ENCODE data around the gene TPM4.
"Not testable (repeated sequence)": the region's sequence is repeated elsewhere in the genome, so short reads cannot be mapped to it uniquely, and the experiment has no call there.

TPM4 gene

DNA sequence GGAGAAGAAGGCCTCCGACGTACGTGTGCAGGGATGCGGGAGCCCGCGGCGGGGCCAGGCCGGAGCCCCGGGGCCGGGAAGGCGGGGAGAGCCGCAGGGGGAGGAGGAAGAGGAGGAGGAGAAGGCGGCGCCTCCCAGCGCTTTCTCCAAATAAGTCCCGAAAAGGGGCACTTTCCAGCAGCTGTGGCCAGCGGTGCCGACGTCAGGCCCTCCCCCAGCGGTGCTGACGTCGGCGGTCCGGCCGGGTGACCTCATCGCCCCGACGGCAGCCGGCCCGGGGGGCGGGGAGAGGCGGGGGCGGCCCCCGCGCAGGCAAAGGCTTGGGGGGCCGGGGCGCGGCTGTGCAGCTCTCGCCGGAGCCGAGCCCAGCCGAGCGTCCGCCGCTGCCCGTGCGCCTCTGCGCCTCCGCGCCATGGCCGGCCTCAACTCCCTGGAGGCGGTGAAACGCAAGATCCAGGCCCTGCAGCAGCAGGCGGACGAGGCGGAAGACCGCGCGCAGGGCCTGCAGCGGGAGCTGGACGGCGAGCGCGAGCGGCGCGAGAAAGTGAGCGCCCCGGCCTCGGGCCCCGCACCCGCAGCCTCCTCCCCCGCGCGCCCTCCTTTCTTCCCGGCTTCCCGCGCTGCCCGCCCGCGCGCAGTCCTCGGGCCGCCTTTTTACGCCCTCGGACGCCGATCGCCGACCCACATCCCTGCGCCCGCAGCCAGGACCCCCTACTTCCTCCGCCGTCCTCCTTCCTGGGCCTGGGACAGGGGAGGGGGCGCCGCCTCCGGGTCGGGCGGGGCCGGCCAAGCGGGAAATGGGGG, at the start of gene TPM4:
TSS of gene TPM4 (plus strand) at position 342 of the 804 bp plus-strand sequence. CDS start at position 413, 71 bp downstream.
- DNase-seq (ENCODE audit: low read depth): peak; percentile 68

DNA sequence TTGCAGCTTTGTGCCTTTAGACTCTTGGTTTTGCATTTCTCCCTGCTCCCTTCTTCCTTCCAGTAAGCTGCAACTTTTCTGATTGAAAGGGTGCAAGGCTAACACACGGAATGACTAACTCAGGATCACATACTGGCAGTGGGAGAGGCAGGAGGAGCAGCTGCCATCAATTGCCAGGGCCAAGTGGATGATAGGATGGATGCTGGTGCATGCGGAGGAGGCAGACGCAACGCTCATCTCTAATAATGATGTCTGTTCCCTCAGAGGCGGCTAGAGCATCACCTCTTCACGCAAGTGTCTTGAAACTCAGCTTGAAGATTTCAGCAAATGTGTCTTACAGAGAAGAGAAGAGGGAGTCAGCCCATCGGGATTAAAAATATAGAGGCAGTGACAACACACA, 49.5 kb upstream of the TPM4 start:
- no peak for DNase-seq (ENCODE audit: low read depth)

DNA sequence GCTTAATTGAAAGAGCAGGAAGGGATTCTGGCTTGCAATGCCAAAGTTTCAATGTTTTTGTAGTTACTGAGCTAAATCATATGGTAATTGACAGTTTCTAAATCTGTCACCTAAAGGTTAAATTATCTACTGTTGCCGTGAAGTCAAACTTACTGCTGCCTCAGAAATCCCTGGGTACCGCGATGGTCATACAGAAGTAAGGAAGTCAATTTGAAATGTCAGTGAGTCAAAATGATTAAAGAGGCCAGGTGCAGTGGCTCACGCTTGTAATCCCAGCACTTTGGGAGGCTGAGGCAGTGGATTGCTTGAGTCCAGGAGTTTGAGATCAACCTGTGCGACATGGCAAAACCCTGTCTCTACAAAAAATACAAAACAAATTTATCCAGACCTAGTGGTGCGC, 48.8 kb upstream of the TPM4 start:
- DNase-seq (ENCODE audit: low read depth): no peak

DNA sequence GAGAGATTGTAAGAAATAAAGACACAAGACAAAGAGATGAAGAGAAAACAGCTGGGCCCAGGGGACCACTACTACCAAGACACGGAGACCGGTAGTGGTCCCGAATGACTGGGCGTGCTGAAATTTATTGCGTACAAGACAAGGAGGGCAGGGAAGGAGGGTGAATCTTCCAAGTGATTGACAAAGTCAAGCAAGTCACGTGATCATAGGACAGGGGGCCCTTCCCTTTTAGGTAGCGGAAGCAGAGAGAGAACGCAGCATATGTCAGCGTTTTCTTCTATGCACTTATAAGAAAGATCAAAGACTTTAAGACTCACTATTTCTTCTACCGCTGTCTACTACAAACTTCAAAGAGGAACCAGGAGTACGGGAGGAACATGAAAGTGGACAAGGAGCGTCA, 46.1 kb upstream of the TPM4 start:
- DNase-seq (ENCODE audit: low read depth): not testable (repeated sequence)

DNA sequence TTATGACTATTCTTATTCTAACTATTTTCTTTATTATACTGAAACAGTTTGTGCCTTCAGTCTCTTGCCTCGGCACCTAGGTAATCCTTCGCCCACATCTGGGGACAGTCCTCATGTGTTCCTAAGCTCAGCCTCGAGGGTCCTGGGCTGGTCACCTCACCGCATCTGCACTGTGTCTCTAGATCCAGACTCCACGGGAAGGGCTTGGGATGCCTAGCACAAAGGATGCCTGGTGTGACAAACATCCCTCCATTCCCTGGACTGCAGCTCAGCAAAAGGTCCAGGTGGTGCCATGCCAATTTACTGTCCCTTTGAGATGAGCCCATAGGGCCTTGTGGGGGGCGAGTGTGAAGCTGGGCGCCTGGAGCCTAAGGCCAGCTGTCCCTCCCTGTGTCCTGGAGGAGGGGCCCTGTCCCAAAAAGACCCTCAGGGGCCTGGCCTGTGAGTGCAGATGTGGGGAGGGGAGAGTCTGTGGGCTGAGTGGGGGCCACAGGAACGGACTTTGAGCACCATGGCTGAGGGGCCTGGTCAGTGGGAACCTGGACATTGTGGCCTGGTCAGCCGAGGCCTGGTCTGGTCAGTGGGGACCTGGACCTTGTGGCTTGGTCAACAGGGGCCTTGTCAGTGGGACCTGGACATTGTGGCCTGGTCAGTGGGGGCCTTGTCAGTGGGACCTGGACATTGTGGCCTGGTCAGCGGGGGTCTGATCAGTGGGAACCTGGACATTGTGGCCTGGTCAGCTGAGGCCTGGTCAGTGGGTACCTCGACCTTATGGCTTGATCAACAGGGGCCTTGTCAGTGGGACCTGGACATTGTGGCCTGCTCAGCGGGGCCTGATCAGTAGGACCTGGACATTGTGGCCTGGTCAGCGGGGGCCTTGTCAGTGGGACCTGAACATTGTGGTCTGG, 45.1 kb upstream of the TPM4 start:
- no peak for DNase-seq (ENCODE audit: low read depth)

DNA sequence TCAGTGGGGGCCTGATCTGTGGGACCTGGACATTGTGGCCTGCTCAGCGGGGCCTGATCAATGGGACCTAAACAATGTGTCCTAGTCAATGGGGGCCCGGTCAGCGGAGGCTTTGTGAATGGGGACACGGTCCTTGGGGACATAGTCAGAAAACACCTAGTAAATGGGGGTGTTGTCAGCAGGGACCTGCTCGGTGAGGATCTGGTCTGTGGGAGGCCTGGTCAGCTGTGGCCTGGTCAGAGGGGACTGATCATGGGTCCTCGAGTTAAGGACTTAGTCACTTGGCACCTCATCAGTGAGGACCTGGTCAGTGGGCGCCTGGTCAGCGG, 44.5 kb upstream of the TPM4 start:
- no peak for DNase-seq (ENCODE audit: low read depth)

DNA sequence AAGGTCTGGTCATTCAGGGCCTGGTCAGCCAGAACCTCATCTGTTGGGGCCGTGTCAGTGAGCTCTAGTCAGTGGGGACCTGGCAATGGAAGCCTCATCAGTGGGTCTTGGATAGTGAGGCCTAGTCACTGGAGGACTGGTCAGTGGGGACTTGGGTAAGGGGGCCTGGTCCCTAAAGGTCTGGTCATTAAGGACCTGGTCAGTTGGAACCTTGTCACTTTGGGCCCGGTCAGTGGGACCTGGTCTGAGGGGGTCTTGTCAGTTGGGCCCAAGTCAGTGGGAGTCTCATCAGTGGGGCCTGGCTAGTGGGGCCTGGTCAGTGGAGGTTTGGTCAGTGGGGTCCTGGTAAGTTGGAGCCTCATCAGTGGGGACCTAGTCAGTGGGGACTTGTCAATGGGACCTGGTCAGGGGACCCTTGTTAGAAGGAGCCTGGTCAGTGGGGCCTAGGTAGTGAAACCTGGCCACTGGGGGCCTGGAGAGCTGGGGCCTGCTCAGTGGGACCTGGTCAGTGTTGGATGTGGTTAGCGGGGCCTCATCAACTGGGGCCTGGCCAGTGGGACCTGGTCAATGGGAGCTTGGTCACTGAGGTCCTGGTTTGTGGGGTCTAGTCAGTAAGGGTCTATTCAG, 43.7 kb upstream of the TPM4 start:
- no peak for DNase-seq (ENCODE audit: low read depth)

DNA sequence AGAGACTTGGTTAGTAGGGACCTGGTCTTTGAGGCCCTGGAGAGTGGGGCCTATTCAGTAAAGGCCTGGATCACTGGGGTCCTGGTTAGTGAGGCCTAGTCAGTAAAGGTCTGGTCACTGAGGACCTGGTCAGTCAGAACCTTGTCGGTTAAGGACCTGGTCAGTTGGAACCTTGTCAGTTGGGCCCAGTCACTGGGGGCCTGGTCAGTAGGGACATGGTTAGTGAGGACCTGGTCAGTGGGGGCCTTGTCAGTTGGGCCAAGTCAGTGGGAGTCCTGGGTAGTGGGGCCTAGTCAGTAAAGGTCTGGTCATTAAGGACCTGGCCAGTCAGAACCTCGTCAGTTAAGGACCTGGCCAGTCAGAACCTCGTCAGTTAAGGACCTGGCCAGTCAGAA, 43.2 kb upstream of the TPM4 start:
- DNase-seq (ENCODE audit: low read depth): no peak

DNA sequence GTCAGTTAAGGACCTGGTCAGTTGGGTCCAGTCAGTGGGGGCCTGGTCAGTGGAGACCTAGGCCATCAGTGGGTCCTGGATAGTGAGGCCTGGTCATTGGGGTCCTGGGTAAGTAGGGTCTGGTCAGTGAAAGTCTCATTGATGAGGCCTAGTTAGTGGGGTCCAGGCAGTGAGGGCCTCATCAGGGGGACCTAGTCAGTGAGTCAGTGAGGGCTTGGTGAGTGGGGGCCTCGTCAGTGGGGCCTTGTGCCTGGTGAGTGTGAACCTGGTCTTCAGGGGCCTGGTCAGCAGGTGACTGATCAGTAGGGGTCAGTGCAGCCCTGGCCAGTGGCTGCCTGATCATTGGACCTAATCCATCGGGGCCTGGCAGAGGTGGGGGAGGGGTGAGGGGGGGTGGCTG, 42.6 kb upstream of the TPM4 start:
- DNase-seq (ENCODE audit: low read depth): no peak

DNA sequence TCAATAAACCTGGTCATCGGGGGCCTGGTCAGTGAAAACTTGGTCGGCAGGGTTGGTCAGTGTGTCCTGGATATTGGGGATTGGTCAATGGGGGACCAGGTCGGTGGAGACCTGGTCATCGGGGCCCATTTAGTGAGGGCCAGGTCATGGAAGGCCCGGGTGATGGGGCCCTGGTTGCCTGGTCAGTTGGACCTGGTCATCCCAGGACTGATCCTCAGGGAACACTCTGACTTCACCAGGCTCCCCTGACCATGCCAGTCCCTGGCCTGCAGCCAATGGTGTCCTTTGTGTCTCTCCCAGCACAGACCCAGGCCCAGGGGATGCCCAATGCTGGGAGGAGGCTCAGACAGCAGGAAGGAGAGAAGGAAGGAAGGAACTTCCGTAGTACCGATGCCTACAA, 42.1 kb upstream of the TPM4 start:
- DNase-seq (ENCODE audit: low read depth): no peak

DNA sequence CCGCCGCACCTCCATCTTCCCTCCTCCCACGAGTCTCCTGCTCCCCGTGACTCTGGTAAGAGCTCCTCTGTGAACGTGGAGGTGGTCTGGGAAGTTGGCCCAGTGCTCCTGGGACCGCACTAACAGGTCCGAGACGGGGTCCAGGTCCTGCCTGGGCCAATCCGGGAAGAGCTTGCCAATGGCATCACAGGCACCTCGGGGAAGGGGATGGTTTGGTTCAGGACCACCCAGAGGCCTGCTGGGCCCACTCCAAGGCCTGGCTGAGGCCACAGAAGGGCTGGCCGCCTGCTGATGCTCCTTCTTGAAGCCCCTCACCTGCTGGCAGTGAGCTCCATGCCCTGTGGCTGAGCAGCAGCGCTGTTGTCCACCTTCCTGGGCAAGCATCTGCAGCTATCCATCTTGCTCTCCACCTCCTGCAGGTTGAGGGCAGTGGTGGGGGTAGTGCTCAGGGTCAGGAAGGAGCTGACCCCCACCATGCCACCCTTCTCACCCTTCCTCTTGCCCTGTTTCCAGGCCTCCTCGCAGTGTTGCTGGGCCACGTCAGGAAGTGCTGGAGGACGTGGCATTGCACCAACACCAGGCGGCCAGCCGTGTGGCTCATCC, 41.2 kb upstream of the TPM4 start:
- no peak for DNase-seq (ENCODE audit: low read depth)

DNA sequence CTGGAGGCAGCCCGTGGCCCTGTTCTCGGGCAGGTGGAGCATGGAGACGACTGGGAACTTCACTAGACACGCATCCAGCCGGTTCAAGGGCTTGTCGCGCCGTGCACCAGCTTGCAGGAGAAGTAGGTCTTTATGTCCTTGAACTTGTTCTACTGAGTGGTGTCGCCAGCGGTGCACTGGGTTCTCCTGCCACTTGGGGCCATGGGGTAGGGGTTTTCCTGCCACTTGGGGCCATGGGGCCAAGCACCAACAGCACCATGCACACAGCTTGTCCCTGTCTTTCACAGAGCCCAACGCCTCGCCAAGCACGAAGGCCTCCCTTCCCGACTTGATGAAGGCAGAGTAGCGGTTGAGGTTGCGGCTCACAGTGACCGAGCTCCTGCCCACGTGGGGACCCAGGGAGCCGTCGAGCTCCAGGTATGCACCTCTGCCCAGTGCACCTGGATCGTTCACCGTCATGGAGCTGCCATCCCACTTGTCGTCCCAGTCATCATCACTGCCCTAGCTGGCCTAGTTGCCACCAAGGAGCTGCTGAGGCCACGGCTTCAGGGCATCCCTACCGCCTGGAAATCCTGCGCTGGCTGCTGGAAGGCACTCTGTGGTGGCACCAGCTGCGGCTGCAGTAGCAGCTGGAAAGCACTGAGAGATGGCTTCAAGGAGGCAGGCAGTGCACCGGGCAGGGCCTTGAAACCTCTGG, 40.5 kb upstream of the TPM4 start:
- no peak for DNase-seq (ENCODE audit: low read depth)

DNA sequence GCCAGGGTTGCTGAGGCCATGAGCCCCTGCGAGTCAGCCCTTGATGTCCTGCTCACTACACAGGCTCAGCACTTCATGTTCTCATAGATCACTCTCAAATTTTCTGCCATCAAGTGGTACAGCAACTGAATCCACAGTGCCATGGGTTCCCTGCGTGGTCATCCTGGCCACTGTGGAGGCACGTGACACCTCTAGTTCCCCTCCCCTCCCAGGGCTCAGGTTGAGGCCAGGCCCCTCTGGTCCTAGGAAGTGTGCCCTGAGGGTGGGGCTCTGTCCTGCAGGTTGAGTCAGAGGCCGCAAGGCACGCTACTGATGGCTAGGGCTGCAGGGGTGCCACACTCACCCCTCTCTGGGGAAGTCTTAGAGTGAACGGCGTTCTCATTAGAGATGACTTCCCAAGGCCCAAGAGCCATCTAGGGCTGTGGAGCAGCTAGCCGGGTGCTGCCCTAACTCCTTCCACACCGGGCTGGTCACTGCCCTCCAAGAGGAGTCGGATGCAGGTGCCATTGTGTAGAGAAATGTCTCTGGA, 39.8 kb upstream of the TPM4 start:
- no peak for DNase-seq (ENCODE audit: low read depth)

DNA sequence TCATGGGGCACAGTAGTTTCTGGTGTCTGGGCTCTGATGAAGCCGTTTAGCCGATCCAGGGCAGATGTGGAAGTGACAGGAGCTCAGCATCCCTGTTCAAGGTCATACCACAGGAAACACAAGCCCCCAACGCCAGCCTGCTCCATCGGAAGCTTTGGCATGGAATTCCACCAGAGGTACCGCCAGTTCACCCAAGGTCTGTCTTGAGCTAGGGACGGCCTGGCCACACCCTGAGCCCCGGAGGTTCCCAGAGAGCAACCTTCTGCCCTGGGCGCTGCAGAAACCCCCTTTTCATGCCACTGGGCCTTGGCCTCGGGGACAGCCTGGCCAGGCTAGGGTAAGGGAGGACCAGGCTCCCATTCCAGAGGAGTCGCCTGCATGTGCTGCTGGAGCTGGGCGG, 39.4 kb upstream of the TPM4 start:
- DNase-seq (ENCODE audit: low read depth): no peak

DNA sequence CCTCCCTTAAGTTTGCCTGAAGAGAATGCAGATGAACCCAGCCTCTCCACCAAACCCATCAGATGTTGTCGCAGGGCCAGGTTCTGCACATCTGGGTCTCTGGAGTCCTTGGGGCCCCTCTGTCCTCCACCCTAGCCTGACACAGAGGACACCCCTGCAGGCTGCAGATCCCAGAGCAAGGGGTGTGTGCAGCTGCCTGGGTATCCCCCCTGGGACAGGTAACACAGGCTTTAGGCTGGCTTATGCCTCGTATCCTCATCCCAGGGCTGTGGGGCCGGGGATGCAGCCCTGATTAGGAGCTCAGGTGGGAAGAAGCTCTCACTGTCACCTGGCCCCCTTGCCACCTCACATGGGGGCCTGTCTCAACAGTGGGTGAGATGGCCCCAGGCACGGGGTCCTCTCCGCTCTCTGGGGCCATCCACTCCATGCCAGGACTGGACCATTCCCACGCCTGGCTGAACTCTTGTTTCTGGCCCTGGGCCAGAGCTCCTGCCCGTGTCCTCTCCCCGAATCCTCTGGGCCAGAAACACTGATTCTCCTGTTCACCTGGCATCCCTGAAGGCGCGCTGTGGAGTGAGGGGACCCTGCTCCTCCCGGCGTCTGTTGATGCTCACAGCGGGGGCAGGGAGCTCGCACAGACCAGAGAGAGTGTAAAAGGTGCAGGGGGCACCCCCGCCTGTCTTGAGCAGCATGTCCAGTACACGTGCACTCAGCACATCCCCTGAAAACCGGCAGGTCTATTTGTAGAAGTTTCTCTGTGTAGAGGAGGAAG, 38.7 kb upstream of the TPM4 start:
- DNase-seq (ENCODE audit: low read depth): no peak

DNA sequence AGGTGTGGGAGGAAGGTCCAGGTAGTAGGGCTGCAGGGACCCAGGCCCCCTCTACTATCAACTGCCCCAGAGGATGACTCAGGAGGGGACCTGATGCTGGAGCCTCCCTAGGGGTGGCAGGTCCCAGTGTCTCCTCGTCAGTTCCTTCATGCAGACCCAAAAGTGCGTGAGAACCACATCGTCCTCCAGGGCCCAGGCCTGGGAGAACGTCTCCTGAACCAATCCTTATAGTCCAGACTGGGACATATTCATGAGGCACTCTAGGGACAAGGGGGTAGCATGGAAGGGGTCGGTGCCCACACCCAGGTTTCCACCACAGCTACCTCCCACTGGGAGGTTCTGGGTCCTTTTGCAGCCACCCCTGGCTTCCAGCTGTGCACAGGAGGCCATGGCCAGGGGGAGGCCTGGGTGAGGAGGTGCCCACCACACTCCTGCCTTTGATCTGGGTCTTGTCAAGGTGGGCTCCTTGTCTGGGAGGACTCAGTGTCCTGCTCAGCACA, 38.0 kb upstream of the TPM4 start:
- no peak for DNase-seq (ENCODE audit: low read depth)

DNA sequence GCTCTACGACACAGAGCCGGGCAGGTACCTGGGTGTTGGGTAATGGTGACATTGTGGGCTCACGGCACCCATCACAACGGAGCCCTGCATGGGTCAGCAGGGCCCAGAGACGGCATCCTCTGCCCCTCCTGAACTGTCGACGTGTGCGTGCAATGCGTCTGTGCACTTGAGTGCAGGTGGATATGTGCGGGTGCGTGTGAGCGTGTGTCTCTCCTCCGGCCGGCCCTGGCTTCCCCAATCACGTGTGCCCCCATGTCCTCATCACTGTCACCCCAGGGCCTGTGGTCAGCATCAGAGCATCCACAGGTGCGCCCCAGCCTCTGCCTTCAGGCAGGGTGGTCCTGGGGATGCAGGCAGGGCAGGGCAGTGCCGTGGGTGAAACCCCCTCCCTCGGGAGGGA, 37.2 kb upstream of the TPM4 start:
- DNase-seq (ENCODE audit: low read depth): no peak

DNA sequence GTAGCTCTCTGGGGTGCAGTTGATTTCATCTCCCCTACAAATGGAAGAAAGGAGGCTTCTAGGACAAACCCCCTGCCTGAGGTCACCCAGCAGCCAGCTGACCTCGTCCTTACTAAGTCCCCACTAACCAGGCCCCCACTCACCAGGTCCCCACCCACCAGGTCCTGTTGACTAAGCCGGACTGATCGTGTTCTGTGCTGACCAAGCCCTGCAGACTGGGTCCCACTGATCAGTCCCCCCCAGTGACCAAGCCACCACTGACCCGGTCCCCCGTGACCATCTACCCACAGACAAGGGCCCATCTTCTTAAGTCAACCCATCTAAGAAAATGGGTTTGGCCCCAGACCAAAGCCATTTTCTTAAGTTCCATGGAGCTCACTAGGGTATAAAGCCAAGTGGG, 36.8 kb upstream of the TPM4 start:
- no peak for DNase-seq (ENCODE audit: low read depth)

DNA sequence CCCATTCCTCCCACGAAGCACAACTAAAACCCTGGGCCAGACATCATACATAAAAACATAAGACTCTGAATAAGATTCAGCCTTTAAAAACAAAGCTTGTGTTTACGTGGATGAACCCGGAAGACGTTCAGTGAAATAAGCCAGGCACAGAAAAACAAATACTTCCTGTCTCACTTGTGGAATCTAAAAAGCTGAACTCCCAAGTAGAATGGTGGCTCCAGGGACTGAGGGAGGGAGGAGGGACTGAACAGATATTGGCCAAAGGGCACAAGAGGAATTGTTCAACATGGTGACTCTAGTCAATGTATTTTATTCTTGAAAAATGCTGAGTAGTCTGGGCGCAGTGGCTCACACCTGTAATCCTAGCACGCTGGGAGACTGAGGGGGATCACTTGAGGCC, 35.7 kb upstream of the TPM4 start:
- DNase-seq (ENCODE audit: low read depth): no peak

DNA sequence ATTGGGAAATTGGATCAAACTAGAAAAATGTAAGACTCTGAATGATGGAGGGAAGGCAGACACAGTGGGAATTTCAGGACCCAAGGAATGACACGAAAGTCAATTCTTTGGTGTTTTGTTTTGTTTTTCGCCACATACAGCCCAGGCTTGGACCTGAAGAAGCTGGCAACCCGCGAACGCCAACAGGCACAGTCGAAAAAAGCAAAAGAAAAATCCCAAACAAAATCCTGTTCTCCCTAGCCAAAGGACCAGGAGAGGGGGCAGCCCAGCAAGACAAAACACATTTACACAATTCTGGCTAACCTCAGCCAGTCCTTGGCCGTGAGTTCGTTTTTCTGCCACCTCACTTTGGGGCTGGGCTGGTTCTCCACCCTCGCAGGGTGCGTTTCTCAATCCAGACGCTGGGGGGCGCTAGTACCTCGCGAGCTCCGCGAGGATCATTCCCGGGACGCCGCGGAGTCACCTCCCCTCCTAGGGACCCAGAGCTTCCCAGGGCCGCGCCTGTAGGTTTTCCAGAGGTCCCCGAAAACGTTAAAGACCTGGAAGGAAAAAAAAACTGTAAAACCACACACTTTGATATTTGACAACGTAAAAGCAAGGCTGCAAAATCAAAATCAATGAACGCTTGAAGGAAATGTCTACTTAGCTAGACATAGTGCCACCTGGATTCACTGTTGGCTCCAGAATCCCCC, 34.9 kb upstream of the TPM4 start:
- no peak for DNase-seq (ENCODE audit: low read depth)

Measured in GM04503 (cell line).